Endothelial cell of umbilical vein (primary cell): Measurements from ENCODE around the gene TPK1. TPM values are rescaled to one million over a fixed set of nuclear protein-coding genes. Genes with fewer than 3 reads are reported as not detected.

Source experiments
- BruUV-seq: library from RNA; stranded (reverse); fragments of 400-500 nt; replicated peaks from 2 replicates; lab custom pipeline; 2021; lab: Mats Ljungman, UMichigan
- CTCF ChIA-PET: fragments of 300-600, 350-600 bp; sonication (Branson Sonifier 250); formaldehyde crosslinking; loops from one replicate; lab custom pipeline; 2021; ENCODE audit warnings: antibody characterized with exemption, inconsistent platforms; lab: Charles Lee
- POLR2A ChIA-PET: fragments of 300-600, 350-600 bp; sonication (Branson Sonifier 250); formaldehyde crosslinking; loops from one replicate; lab custom pipeline; 2021; ENCODE audit warnings: antibody characterized with exemption, inconsistent platforms; lab: Charles Lee
- DNase-seq: peaks from one replicate; pipeline ENCODE4 v3.0.0-alpha.2; 2011; ENCODE audit warnings: low read depth, low spot score
- FAIRE-seq: peaks from 2 replicates; lab custom pipeline; 2011; peaks lifted over from hg19 to GRCh38; lab: Jason Lieb, UNC
- H2AFZ ChIP-seq: 2 replicates; pipeline ENCODE4 v1.6.0; 2012; ENCODE audit warnings: low read depth, low read length, control low read depth, inconsistent platforms
- H3K27ac ChIP-seq: 2 replicates; pipeline ENCODE4 v1.5.1; 2011; ENCODE audit warnings: low read depth, mild to moderate bottlenecking, control low read depth, low read length, moderate library complexity; ENCODE audit not compliant: insufficient read depth
- H3K27me3 ChIP-seq, 2 experiments: 2 replicates each; pipeline versions ENCODE4 v1.6.0 to v1.6.1; 2011; ENCODE audit warnings: low read length in 2 of 2, mixed read lengths in 1 of 2; ENCODE audit not compliant: control insufficient read depth in 2 of 2, insufficient read depth in 2 of 2
- H3K36me3 ChIP-seq, 2 experiments: 2 replicates in 1 of 2; 3 replicates in 1 of 2; pipeline ENCODE4 v1.5.1; 2011; ENCODE audit warnings: low read length in 2 of 2, mild to moderate bottlenecking in 1 of 2, moderate library complexity in 1 of 2; ENCODE audit not compliant: control insufficient read depth in 2 of 2, insufficient read depth in 2 of 2; ENCODE audit errors: extremely low read depth in 1 of 2
- H3K4me1 ChIP-seq: 3 replicates; pipeline ENCODE4 v1.5.1; 2011; ENCODE audit warnings: mild to moderate bottlenecking, low read length; ENCODE audit not compliant: control insufficient read depth, insufficient read depth; ENCODE audit errors: extremely low read depth
- H3K4me2 ChIP-seq: 2 replicates; pipeline ENCODE4 v1.6.1; 2011; ENCODE audit warnings: low read length, control low read depth, mixed read lengths; ENCODE audit not compliant: insufficient read depth
- H3K4me3 ChIP-seq, 3 experiments: fragments of 200-600 bp in 1 of 3; sonication (generic), shearing (Covaris generic) in 1 of 3; replicated peaks in 1 of 3; 2 replicates each; pipeline ENCODE4 v1.5.1; 2011 to 2016; ENCODE audit warnings: control low read depth in 3 of 3, low read length in 3 of 3, mild to moderate bottlenecking in 2 of 3, inconsistent platforms in 1 of 3, low read depth in 1 of 3, moderate library complexity in 1 of 3; ENCODE audit not compliant: insufficient read depth in 1 of 3
- H3K79me2 ChIP-seq: 2 replicates; pipeline ENCODE4 v1.6.0; 2012; ENCODE audit warnings: low read length, inconsistent platforms; ENCODE audit not compliant: control insufficient read depth, insufficient read depth
- H3K9ac ChIP-seq: replicated peaks from 2 replicates; pipeline ENCODE3; 2011; ENCODE audit warnings: low read length, control low read depth; ENCODE audit not compliant: insufficient read depth; ENCODE audit errors: extremely low read depth
- H3K9me1 ChIP-seq: replicated peaks from 3 replicates; pipeline ENCODE4 v1.6.0; 2011; ENCODE audit warnings: mild to moderate bottlenecking, low read length; ENCODE audit not compliant: control insufficient read depth, insufficient read depth; ENCODE audit errors: extremely low read depth
- H3K9me3 ChIP-seq: replicated peaks from 2 replicates; pipeline ENCODE4 v1.5.1; 2012; ENCODE audit warnings: low read length, inconsistent platforms; ENCODE audit not compliant: control insufficient read depth, insufficient read depth
- H4K20me1 ChIP-seq: replicated peaks from 2 replicates; pipeline ENCODE3; 2011; ENCODE audit warnings: mild to moderate bottlenecking, low read length; ENCODE audit not compliant: control insufficient read depth, insufficient read depth; ENCODE audit errors: extremely low read depth
- EZH2 ChIP-seq: IDR thresholded peaks from 2 replicates; pipeline ENCODE4 v1.6.1; 2012; ENCODE audit warnings: borderline replicate concordance, low read depth, mild to moderate bottlenecking, moderate library complexity, low read length, inconsistent platforms; ENCODE audit not compliant: severe bottlenecking
- FOS ChIP-seq: IDR thresholded peaks from 2 replicates; pipeline ENCODE4 v1.6.1; 2011; ENCODE audit warnings: mild to moderate bottlenecking, low read length, moderate library complexity, borderline replicate concordance; ENCODE audit not compliant: insufficient read depth
- GATA2 ChIP-seq: IDR thresholded peaks from 2 replicates; pipeline ENCODE4 v1.7.0; 2011; ENCODE audit warnings: low read depth, mild to moderate bottlenecking, moderate library complexity, mixed read lengths, low read length; ENCODE audit not compliant: insufficient read length, insufficient read depth
- JUN ChIP-seq: IDR thresholded peaks from 2 replicates; pipeline ENCODE4 v1.6.1; 2011; ENCODE audit warnings: borderline replicate concordance, low read depth; ENCODE audit not compliant: insufficient read length, insufficient read depth
- MYC ChIP-seq: IDR thresholded peaks from one replicate; pipeline ENCODE4 v1.6.1; 2011; ENCODE audit warnings: mild to moderate bottlenecking, low read depth, low read length
- POLR2A ChIP-seq: IDR thresholded peaks from 2 replicates; pipeline ENCODE4 v1.6.1; 2012; ENCODE audit warnings: low read depth, mild to moderate bottlenecking, control low read depth, low read length
- POLR2AphosphoS5 ChIP-seq: IDR thresholded peaks from 2 replicates; pipeline ENCODE4 v1.6.1; 2012; ENCODE audit warnings: low read depth, mild to moderate bottlenecking, control low read depth, low read length, moderate library complexity; ENCODE audit not compliant: insufficient read depth
- dilution Hi-C: fragments of 300-500 bp; cut with MboI; formaldehyde crosslinking; loops from one replicate; pipeline ENCODE4 v1.15.0; 2019; ENCODE audit warnings: low sequenced_read_pairs; ENCODE audit not compliant: extremely low pct_ligation_motif_present
- intact Hi-C: fragments of 100-400 bp; cut with micrococcal nuclease; formaldehyde crosslinking; loops from one replicate; pipeline ENCODE4 v1.10.0; 2022
- polyA plus RNA-seq, 4 experiments: library from polyadenylated mRNA; depleted of rRNA in 3 of 4; stranded (reverse) in 3 of 4; unstranded in 1 of 4; fragments of >200 nt; gene quantifications; 2 replicates each; pipeline versions ENCODE4 v1.2.1 to v1.2.3, GENCODE V29; 2011 to 2012; ENCODE audit warnings: missing spikeins in 1 of 4
- total RNA-seq: library from RNA; stranded (reverse); gene quantifications from 2 replicates; pipeline ENCODE4 v1.2.3, GENCODE V29; 2021
- TF ChIP-seq, protein P1 (sequence below), 2 donors: IDR thresholded peaks; 1 replicate in 1 of 2; 2 replicates in 1 of 2; pipeline ENCODE4 v1.5.1; 2011; ENCODE audit warnings: low read length in 2 of 2, mild to moderate bottlenecking in 2 of 2, moderate library complexity in 2 of 2, control low read depth in 1 of 2, inconsistent platforms in 1 of 2, low read depth in 1 of 2; ENCODE audit not compliant: insufficient read depth in 1 of 2; ENCODE audit errors: extremely low read depth in 1 of 2
- TF ChIP-seq, protein P2 (sequence below): IDR thresholded peaks from 2 replicates; pipeline ENCODE4 v1.6.1; 2011; ENCODE audit not compliant: insufficient read depth, insufficient read length

Gene TPK1
- total and polyA plus RNA-seq, 2 donors (not counting 3 experiments of a cell fraction or from before 2014, with no cell fraction given), result 7.5 to 9.3 TPM

DNA sequence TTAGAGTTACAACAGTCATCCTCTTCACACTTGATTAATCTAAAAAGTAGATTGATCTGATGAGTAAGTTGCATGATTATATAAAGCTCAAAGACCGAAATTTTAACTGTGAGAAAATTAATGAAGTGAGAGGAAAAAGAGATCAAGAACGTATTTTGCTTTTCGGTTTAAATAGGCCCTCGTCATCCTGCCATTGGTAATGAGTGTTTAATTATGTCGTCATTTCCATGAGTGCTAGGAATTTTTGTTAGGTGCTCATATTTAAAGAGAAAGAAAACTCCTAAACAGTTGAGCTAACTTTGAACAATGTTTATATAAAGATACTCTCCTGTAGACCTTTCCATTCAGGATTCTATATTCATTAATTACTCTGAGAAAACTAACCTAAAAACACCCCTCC, 159.4 kb downstream of the TPK1 start:
- H3K36me3 ChIP-seq, result no peaks in the 10 kb centered on the region
- H4K20me1 ChIP-seq, result no peaks in the 10 kb centered on the region
- POLR2A ChIA-PET, result no interaction called here
- H3K4me1 ChIP-seq, result no peaks in the 10 kb centered on the region
- dilution Hi-C loops (no loop called here), intact Hi-C loops (no loop called here)
- H3K9me3 ChIP-seq, result no peaks in the 10 kb centered on the region
- no peak overlapping the region for H3K4me3 ChIP-seq
- no peak overlapping the region for H3K4me2 ChIP-seq
- CTCF ChIA-PET, result no interaction called here
- no peak overlapping the region for H3K9ac ChIP-seq
- H3K79me2 ChIP-seq, result no peaks in the 10 kb centered on the region
- no TSS peak for BruUV-seq
- FAIRE-seq (no peak), DNase-seq (no peak)
- no peaks in the 10 kb centered on the region for H3K27me3 ChIP-seq
- H3K27ac ChIP-seq, result no peak overlapping the region
- no peak overlapping the region for H2AFZ ChIP-seq
- no peak for TF ChIP-seq EZH2
- TF ChIP-seq JUN, result no peak
- TF ChIP-seq, protein P1, sequence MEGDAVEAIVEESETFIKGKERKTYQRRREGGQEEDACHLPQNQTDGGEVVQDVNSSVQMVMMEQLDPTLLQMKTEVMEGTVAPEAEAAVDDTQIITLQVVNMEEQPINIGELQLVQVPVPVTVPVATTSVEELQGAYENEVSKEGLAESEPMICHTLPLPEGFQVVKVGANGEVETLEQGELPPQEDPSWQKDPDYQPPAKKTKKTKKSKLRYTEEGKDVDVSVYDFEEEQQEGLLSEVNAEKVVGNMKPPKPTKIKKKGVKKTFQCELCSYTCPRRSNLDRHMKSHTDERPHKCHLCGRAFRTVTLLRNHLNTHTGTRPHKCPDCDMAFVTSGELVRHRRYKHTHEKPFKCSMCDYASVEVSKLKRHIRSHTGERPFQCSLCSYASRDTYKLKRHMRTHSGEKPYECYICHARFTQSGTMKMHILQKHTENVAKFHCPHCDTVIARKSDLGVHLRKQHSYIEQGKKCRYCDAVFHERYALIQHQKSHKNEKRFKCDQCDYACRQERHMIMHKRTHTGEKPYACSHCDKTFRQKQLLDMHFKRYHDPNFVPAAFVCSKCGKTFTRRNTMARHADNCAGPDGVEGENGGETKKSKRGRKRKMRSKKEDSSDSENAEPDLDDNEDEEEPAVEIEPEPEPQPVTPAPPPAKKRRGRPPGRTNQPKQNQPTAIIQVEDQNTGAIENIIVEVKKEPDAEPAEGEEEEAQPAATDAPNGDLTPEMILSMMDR (IDR thresholded peaks at IDR 0.05; ENCODE audit: extremely low read depth in 1 of 2, insufficient read depth in 1 of 2, low read depth in 1 of 2, low read length in 2 of 2), result no peak
- TF ChIP-seq GATA2, result no peak
- no peak for TF ChIP-seq MYC
- TF ChIP-seq, protein P2, sequence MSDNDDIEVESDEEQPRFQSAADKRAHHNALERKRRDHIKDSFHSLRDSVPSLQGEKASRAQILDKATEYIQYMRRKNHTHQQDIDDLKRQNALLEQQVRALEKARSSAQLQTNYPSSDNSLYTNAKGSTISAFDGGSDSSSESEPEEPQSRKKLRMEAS, result no peak
- no peak for TF ChIP-seq POLR2AphosphoS5
- TF ChIP-seq POLR2A, result no peak
- no peak for TF ChIP-seq FOS
- H3K9me1 ChIP-seq, result no peaks in the 10 kb centered on the region
